Measurements from ENCODE around the gene CAMLG. TPM values are rescaled to one million over a fixed set of nuclear protein-coding genes. Genes with fewer than 3 reads are reported as not detected.

Gene CAMLG
- total RNA-seq, 1 experiment from 2014 or later = 39.7 TPM

GRCh38 chr5:134738133-134738962 is at the start of gene CAMLG (continued):
- TF ChIP-seq MYBL2 (CRISPR knock-in tag; IDR thresholded peaks at IDR 0.05) = 0 out of 2 replicates have a peak, but pooled peaks have one; percentile 26
- no peak for TF ChIP-seq ATF2 (CRISPR knock-in tag; IDR thresholded peaks at IDR 0.05; ENCODE audit: borderline replicate concordance, low read depth)
- TF ChIP-seq ZNF263 (CRISPR knock-in tag; IDR thresholded peaks at IDR 0.05; ENCODE audit: low read depth) = no peak
- 0 out of 2 replicates have a peak, but pooled peaks have one; percentile 38 for TF ChIP-seq ZNF317 (CRISPR knock-in tag; IDR thresholded peaks at IDR 0.05; ENCODE audit: borderline replicate concordance, low read depth)
- TF ChIP-seq KAT7 (CRISPR knock-in tag; IDR thresholded peaks at IDR 0.05; ENCODE audit: borderline replicate concordance) = 0 out of 2 replicates have a peak, but pooled peaks have one; percentile 44
- TF ChIP-seq NFYB (CRISPR knock-in tag; conservative IDR thresholded peaks at IDR 0.05; ENCODE audit: low read depth) = no peak
- no peak for TF ChIP-seq HMGA2 (CRISPR knock-in tag; IDR thresholded peaks at IDR 0.05)
- TF ChIP-seq NR2C2 (CRISPR knock-in tag; IDR thresholded peaks at IDR 0.05) = no peak
- no peak for TF ChIP-seq ZNF416 (CRISPR knock-in tag; IDR thresholded peaks at IDR 0.05)
- TF ChIP-seq FOXJ3 (CRISPR knock-in tag; IDR thresholded peaks at IDR 0.05; ENCODE audit: borderline replicate concordance) = no peak
- 0 out of 2 replicates have a peak, but pooled peaks have one; percentile 50 for TF ChIP-seq ESRRA (CRISPR knock-in tag; IDR thresholded peaks at IDR 0.05; ENCODE audit: borderline replicate concordance)
- TF ChIP-seq, protein P1, sequence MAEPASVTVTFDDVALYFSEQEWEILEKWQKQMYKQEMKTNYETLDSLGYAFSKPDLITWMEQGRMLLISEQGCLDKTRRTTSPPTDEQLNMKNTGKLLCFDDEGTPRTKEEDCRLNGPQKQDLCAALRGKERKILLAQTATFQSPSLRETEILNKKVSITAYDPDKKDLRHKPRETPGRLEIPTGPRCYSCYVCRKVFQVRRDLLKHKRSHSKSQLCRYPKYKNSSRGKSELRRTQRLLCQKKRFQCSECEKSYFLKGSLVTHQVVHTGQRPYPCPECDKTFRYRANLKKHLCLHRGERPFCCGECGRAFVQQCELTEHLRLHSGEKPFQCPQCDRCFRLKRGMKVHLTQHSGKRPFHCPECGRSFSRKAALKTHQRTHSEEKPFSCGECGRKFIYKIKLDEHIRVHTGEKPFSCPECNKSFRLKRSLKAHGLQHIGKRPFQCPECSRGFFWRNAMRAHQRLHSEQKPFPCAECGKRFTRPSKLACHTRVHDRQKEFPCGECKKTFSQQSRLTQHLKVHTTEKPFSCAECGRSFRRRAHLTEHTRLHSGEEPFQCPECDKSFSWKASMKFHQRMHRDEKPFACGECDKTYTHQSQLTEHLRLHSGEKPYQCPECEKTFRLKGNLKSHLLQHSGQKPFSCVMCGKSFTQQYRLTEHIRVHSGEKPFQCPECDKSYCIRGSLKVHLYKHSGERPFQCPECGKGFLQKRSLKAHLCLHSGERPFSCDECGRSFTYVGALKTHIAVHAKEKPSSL (CRISPR knock-in tag; conservative IDR thresholded peaks at IDR 0.05) = no peak
- TF ChIP-seq FOXP4 (CRISPR knock-in tag; IDR thresholded peaks at IDR 0.05) = 0 out of 2 replicates have a peak, but pooled peaks have one; percentile 66
- TF ChIP-seq E2F4 (CRISPR knock-in tag; IDR thresholded peaks at IDR 0.05; ENCODE audit: borderline replicate concordance, low read depth) = no peak
- TF ChIP-seq, protein P2, sequence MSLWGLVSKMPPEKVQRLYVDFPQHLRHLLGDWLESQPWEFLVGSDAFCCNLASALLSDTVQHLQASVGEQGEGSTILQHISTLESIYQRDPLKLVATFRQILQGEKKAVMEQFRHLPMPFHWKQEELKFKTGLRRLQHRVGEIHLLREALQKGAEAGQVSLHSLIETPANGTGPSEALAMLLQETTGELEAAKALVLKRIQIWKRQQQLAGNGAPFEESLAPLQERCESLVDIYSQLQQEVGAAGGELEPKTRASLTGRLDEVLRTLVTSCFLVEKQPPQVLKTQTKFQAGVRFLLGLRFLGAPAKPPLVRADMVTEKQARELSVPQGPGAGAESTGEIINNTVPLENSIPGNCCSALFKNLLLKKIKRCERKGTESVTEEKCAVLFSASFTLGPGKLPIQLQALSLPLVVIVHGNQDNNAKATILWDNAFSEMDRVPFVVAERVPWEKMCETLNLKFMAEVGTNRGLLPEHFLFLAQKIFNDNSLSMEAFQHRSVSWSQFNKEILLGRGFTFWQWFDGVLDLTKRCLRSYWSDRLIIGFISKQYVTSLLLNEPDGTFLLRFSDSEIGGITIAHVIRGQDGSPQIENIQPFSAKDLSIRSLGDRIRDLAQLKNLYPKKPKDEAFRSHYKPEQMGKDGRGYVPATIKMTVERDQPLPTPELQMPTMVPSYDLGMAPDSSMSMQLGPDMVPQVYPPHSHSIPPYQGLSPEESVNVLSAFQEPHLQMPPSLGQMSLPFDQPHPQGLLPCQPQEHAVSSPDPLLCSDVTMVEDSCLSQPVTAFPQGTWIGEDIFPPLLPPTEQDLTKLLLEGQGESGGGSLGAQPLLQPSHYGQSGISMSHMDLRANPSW (CRISPR knock-in tag; conservative IDR thresholded peaks at IDR 0.05; ENCODE audit: low read depth) = no peak
- TF ChIP-seq EMX1 (CRISPR knock-in tag; IDR thresholded peaks at IDR 0.05) = no peak
- peak; percentile 82 for TF ChIP-seq GABPB1 (CRISPR knock-in tag; IDR thresholded peaks at IDR 0.05)
- TF ChIP-seq TP53 (CRISPR knock-in tag; IDR thresholded peaks at IDR 0.05) = peak; percentile 70; the same call in 1 of the 2 replicates
- 0 out of 2 replicates have a peak, but pooled peaks have one; percentile 29 for TF ChIP-seq ELF4 (CRISPR knock-in tag; IDR thresholded peaks at IDR 0.05; ENCODE audit: low read depth)
- no peak for TF ChIP-seq ZNF138 (CRISPR knock-in tag; conservative IDR thresholded peaks at IDR 0.05)
- TF ChIP-seq OVOL2 (CRISPR knock-in tag; IDR thresholded peaks at IDR 0.05; ENCODE audit: borderline replicate concordance) = no peak
- TF ChIP-seq, protein P3, sequence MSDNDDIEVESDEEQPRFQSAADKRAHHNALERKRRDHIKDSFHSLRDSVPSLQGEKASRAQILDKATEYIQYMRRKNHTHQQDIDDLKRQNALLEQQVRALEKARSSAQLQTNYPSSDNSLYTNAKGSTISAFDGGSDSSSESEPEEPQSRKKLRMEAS (CRISPR knock-in tag; IDR thresholded peaks at IDR 0.05) = peak; percentile 91
- TF ChIP-seq FOXK1 (CRISPR knock-in tag; IDR thresholded peaks at IDR 0.05) = peak; percentile 97
- TF ChIP-seq ERG (CRISPR knock-in tag; IDR thresholded peaks at IDR 0.05) = no peak; the same call in 1 of the 2 replicates
- TF ChIP-seq, protein P4, sequence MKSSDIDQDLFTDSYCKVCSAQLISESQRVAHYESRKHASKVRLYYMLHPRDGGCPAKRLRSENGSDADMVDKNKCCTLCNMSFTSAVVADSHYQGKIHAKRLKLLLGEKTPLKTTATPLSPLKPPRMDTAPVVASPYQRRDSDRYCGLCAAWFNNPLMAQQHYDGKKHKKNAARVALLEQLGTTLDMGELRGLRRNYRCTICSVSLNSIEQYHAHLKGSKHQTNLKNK (CRISPR knock-in tag; IDR thresholded peaks at IDR 0.05) = no peak
- TF ChIP-seq ZNF121 (CRISPR knock-in tag; IDR thresholded peaks at IDR 0.05) = no peak
